OCI-LY1 (cell line): ENCODE data around the gene ZBTB17.

Experiments used
- H2AFZ ChIP-seq: fragments of 200-600 bp; sonication (generic), shearing (Covaris generic); 2 replicates; pipeline ENCODE4 v1.6.0; 2014; ENCODE audit warnings: antibody characterized with exemption, mild to moderate bottlenecking, low read length
- H3F3A ChIP-seq: fragments of 200-600 bp; sonication (generic), shearing (Covaris generic); 2 replicates; pipeline ENCODE4 v1.6.0; 2014; ENCODE audit warnings: mild to moderate bottlenecking, antibody characterized with exemption, low read length, moderate library complexity; ENCODE audit not compliant: insufficient read depth
- H3K27ac ChIP-seq: fragments of 200-600 bp; sonication (generic); 2 replicates; pipeline ENCODE4 v1.5.1; 2014; ENCODE audit warnings: low read length, mixed run types, mild to moderate bottlenecking, low read depth; ENCODE audit not compliant: poor library complexity, severe bottlenecking
- H3K27me3 ChIP-seq: fragments of 200-600 bp; sonication (generic); 2 replicates; pipeline ENCODE4 v1.6.0; 2014; ENCODE audit warnings: antibody characterized with exemption, mild to moderate bottlenecking, low read length, moderate library complexity; ENCODE audit not compliant: insufficient read depth
- H3K36me3 ChIP-seq: fragments of 200-600 bp; sonication (generic); 2 replicates; pipeline ENCODE4 v1.6.1; 2014; ENCODE audit warnings: mild to moderate bottlenecking, antibody characterized with exemption, low read length, moderate library complexity, mixed read lengths; ENCODE audit not compliant: insufficient read depth
- H3K4me1 ChIP-seq: fragments of 200-600 bp; sonication (generic); 2 replicates; pipeline ENCODE4 v1.5.1; 2014; ENCODE audit warnings: mild to moderate bottlenecking, low read length, moderate library complexity; ENCODE audit not compliant: insufficient read depth, severe bottlenecking
- H3K4me2 ChIP-seq: fragments of 200-600 bp; sonication (generic), shearing (Covaris generic); 2 replicates; pipeline ENCODE4 v1.6.1; 2014; ENCODE audit warnings: low read length
- H3K4me3 ChIP-seq: fragments of 200-600 bp; sonication (generic); 2 replicates; pipeline ENCODE4 v1.5.1; 2014; ENCODE audit warnings: low read length, low read depth, mild to moderate bottlenecking, mixed read lengths; ENCODE audit not compliant: poor library complexity, severe bottlenecking
- H3K79me2 ChIP-seq: fragments of 200-600 bp; shearing (Covaris generic); 2 replicates; pipeline ENCODE4 v1.6.1; 2016; ENCODE audit warnings: mixed run types, low read length, mixed read lengths; ENCODE audit not compliant: insufficient read depth
- H3K9ac ChIP-seq: fragments of 200-600 bp; sonication (generic), shearing (Covaris generic); 2 replicates; pipeline ENCODE4 v1.6.1; 2014; ENCODE audit warnings: mild to moderate bottlenecking, low read length, mixed read lengths
- H3K9me2 ChIP-seq: fragments of 200-600 bp; sonication (generic), shearing (Covaris generic); 2 replicates; pipeline ENCODE4 v1.6.1; 2014; ENCODE audit warnings: low read depth, mild to moderate bottlenecking, low read length, mixed read lengths
- H3K9me3 ChIP-seq: fragments of 200-600 bp; shearing (Covaris generic); 2 replicates; pipeline ENCODE4 v1.6.1; 2014; ENCODE audit warnings: low read length, mixed read lengths
- H4K20me1 ChIP-seq: fragments of 200-600 bp; sonication (generic), shearing (Covaris generic); 2 replicates; pipeline ENCODE4 v1.6.0; 2016; ENCODE audit warnings: mild to moderate bottlenecking, low read length; ENCODE audit not compliant: insufficient read depth
- CTCF ChIP-seq: fragments of 200-600 bp; sonication (generic), shearing (Covaris generic); IDR thresholded peaks from 2 replicates; pipeline ENCODE4 v1.5.1; 2017; ENCODE audit warnings: mild to moderate bottlenecking, antibody characterized with exemption, low read length, moderate library complexity, mixed read lengths
- EZH2 ChIP-seq: fragments of 200-600 bp; sonication (generic), shearing (Covaris generic); IDR thresholded peaks from 2 replicates; pipeline ENCODE4 v1.8.0; 2017; ENCODE audit warnings: borderline replicate concordance, mixed run types, mild to moderate bottlenecking, antibody characterized with exemption, low read length, moderate library complexity, mixed read lengths

The ZBTB17 gene

GRCh38 chr1:15989776-15990175, 13.9 kb upstream of the ZBTB17 start:
- TF ChIP-seq EZH2 (no peak), CTCF (no peak)
- H2AFZ ChIP-seq, result no peak overlapping the region

GRCh38 chr1:15988856-15989736, 13.2 kb upstream of the ZBTB17 start:
- Histone ChIP-seq H3K36me3 (no peaks in the 10 kb centered on the region), H3K4me3 (no peak overlapping the region), H3F3A (no peaks in the 10 kb centered on the region), H3K27ac (no peak overlapping the region), H3K9me3 (no peaks in the 10 kb centered on the region), H2AFZ (no peak overlapping the region), H3K9me2 (no peaks in the 10 kb centered on the region), H4K20me1 (no peaks in the 10 kb centered on the region), H3K4me2 (no peak overlapping the region), H3K79me2 (no peaks in the 10 kb centered on the region), H3K4me1 (no peaks in the 10 kb centered on the region), H3K9ac (no peak overlapping the region), H3K27me3 (peaks cover 9% of the 10 kb centered on the region; the same call in 1 of the 2 replicates)
- TF ChIP-seq EZH2 (no peak), CTCF (no peak)

More at GRCh38 chr1:15989776-15990175, 13.9 kb upstream of the ZBTB17 start:
- no peak overlapping the region for H3K4me2 ChIP-seq
- H3K27ac ChIP-seq, result no peak overlapping the region
- no peaks in the 10 kb centered on the region for H4K20me1 ChIP-seq
- H3K9me3 ChIP-seq, result no peaks in the 10 kb centered on the region
- H3K9me2 ChIP-seq, result no peaks in the 10 kb centered on the region
- no peaks in the 10 kb centered on the region for H3K4me1 ChIP-seq
- no peaks in the 10 kb centered on the region for H3K79me2 ChIP-seq
- H3F3A ChIP-seq, result no peaks in the 10 kb centered on the region
- peaks cover 9% of the 10 kb centered on the region; the same call in 1 of the 2 replicates for H3K27me3 ChIP-seq
- H3K36me3 ChIP-seq, result no peaks in the 10 kb centered on the region
- H3K9ac ChIP-seq, result no peak overlapping the region
- no peak overlapping the region for H3K4me3 ChIP-seq

GRCh38 chr1:15985611-15986297, 9.9 kb upstream of the ZBTB17 start:
- H3K79me2 ChIP-seq, result no peaks in the 10 kb centered on the region
- no peaks in the 10 kb centered on the region; the same call in 1 of the 2 replicates for H3K27me3 ChIP-seq
- H3F3A ChIP-seq, result no peaks in the 10 kb centered on the region
- H3K4me1 ChIP-seq, result no peaks in the 10 kb centered on the region
- H3K27ac ChIP-seq, result no peak overlapping the region
- no peak overlapping the region for H3K4me2 ChIP-seq
- no peaks in the 10 kb centered on the region for H3K36me3 ChIP-seq
- no peak overlapping the region for H3K9ac ChIP-seq
- no peaks in the 10 kb centered on the region for H4K20me1 ChIP-seq
- H3K4me3 ChIP-seq, result no peak overlapping the region
- H2AFZ ChIP-seq, result no peak overlapping the region
- no peak for TF ChIP-seq EZH2
- no peak for TF ChIP-seq CTCF
- peaks cover 3% of the 10 kb centered on the region for H3K9me3 ChIP-seq
- H3K9me2 ChIP-seq, result no peaks in the 10 kb centered on the region
